Endothelial cell of umbilical vein (primary cell): ENCODE data around the gene CHRNA7. TPM values are rescaled to one million over a fixed set of nuclear protein-coding genes. Genes with fewer than 3 reads are reported as not detected.

Experiments used
- BruUV-seq: library from RNA; stranded (reverse); fragments of 400-500 nt; replicated peaks from 2 replicates; lab custom pipeline; 2021; lab: Mats Ljungman, UMichigan
- CTCF ChIA-PET: fragments of 300-600, 350-600 bp; sonication (Branson Sonifier 250); formaldehyde crosslinking; loops from one replicate; lab custom pipeline; 2021; ENCODE audit warnings: antibody characterized with exemption, inconsistent platforms; lab: Charles Lee
- POLR2A ChIA-PET: fragments of 300-600, 350-600 bp; sonication (Branson Sonifier 250); formaldehyde crosslinking; loops from one replicate; lab custom pipeline; 2021; ENCODE audit warnings: antibody characterized with exemption, inconsistent platforms; lab: Charles Lee
- DNase-seq: peaks from one replicate; pipeline ENCODE4 v3.0.0-alpha.2; 2011; ENCODE audit warnings: low read depth, low spot score
- FAIRE-seq: peaks from 2 replicates; lab custom pipeline; 2011; peaks lifted over from hg19 to GRCh38; lab: Jason Lieb, UNC
- H2AFZ ChIP-seq: 2 replicates; pipeline ENCODE4 v1.6.0; 2012; ENCODE audit warnings: low read depth, low read length, control low read depth, inconsistent platforms
- H3K27ac ChIP-seq: 2 replicates; pipeline ENCODE4 v1.5.1; 2011; ENCODE audit warnings: low read depth, mild to moderate bottlenecking, control low read depth, low read length, moderate library complexity; ENCODE audit not compliant: insufficient read depth
- H3K27me3 ChIP-seq, 2 experiments: 2 replicates each; pipeline versions ENCODE4 v1.6.0 to v1.6.1; 2011; ENCODE audit warnings: low read length in 2 of 2, mixed read lengths in 1 of 2; ENCODE audit not compliant: control insufficient read depth in 2 of 2, insufficient read depth in 2 of 2
- H3K36me3 ChIP-seq, 2 experiments: 2 replicates in 1 of 2; 3 replicates in 1 of 2; pipeline ENCODE4 v1.5.1; 2011; ENCODE audit warnings: low read length in 2 of 2, mild to moderate bottlenecking in 1 of 2, moderate library complexity in 1 of 2; ENCODE audit not compliant: control insufficient read depth in 2 of 2, insufficient read depth in 2 of 2; ENCODE audit errors: extremely low read depth in 1 of 2
- H3K4me1 ChIP-seq: 3 replicates; pipeline ENCODE4 v1.5.1; 2011; ENCODE audit warnings: mild to moderate bottlenecking, low read length; ENCODE audit not compliant: control insufficient read depth, insufficient read depth; ENCODE audit errors: extremely low read depth
- H3K4me2 ChIP-seq: 2 replicates; pipeline ENCODE4 v1.6.1; 2011; ENCODE audit warnings: low read length, control low read depth, mixed read lengths; ENCODE audit not compliant: insufficient read depth
- H3K4me3 ChIP-seq, 3 experiments: fragments of 200-600 bp in 1 of 3; sonication (generic), shearing (Covaris generic) in 1 of 3; replicated peaks in 1 of 3; 2 replicates each; pipeline ENCODE4 v1.5.1; 2011 to 2016; ENCODE audit warnings: control low read depth in 3 of 3, low read length in 3 of 3, mild to moderate bottlenecking in 2 of 3, inconsistent platforms in 1 of 3, low read depth in 1 of 3, moderate library complexity in 1 of 3; ENCODE audit not compliant: insufficient read depth in 1 of 3
- H3K79me2 ChIP-seq: 2 replicates; pipeline ENCODE4 v1.6.0; 2012; ENCODE audit warnings: low read length, inconsistent platforms; ENCODE audit not compliant: control insufficient read depth, insufficient read depth
- H3K9ac ChIP-seq: replicated peaks from 2 replicates; pipeline ENCODE3; 2011; ENCODE audit warnings: low read length, control low read depth; ENCODE audit not compliant: insufficient read depth; ENCODE audit errors: extremely low read depth
- H3K9me1 ChIP-seq: replicated peaks from 3 replicates; pipeline ENCODE4 v1.6.0; 2011; ENCODE audit warnings: mild to moderate bottlenecking, low read length; ENCODE audit not compliant: control insufficient read depth, insufficient read depth; ENCODE audit errors: extremely low read depth
- H3K9me3 ChIP-seq: replicated peaks from 2 replicates; pipeline ENCODE4 v1.5.1; 2012; ENCODE audit warnings: low read length, inconsistent platforms; ENCODE audit not compliant: control insufficient read depth, insufficient read depth
- H4K20me1 ChIP-seq: replicated peaks from 2 replicates; pipeline ENCODE3; 2011; ENCODE audit warnings: mild to moderate bottlenecking, low read length; ENCODE audit not compliant: control insufficient read depth, insufficient read depth; ENCODE audit errors: extremely low read depth
- CTCF ChIP-seq, 2 donors: IDR thresholded peaks; 1 replicate in 1 of 2; 2 replicates in 1 of 2; pipeline ENCODE4 v1.5.1; 2011; ENCODE audit warnings: low read length in 2 of 2, mild to moderate bottlenecking in 2 of 2, moderate library complexity in 2 of 2, control low read depth in 1 of 2, inconsistent platforms in 1 of 2, low read depth in 1 of 2; ENCODE audit not compliant: insufficient read depth in 1 of 2; ENCODE audit errors: extremely low read depth in 1 of 2
- EZH2 ChIP-seq: IDR thresholded peaks from 2 replicates; pipeline ENCODE4 v1.6.1; 2012; ENCODE audit warnings: borderline replicate concordance, low read depth, mild to moderate bottlenecking, moderate library complexity, low read length, inconsistent platforms; ENCODE audit not compliant: severe bottlenecking
- FOS ChIP-seq: IDR thresholded peaks from 2 replicates; pipeline ENCODE4 v1.6.1; 2011; ENCODE audit warnings: mild to moderate bottlenecking, low read length, moderate library complexity, borderline replicate concordance; ENCODE audit not compliant: insufficient read depth
- GATA2 ChIP-seq: IDR thresholded peaks from 2 replicates; pipeline ENCODE4 v1.7.0; 2011; ENCODE audit warnings: low read depth, mild to moderate bottlenecking, moderate library complexity, mixed read lengths, low read length; ENCODE audit not compliant: insufficient read length, insufficient read depth
- JUN ChIP-seq: IDR thresholded peaks from 2 replicates; pipeline ENCODE4 v1.6.1; 2011; ENCODE audit warnings: borderline replicate concordance, low read depth; ENCODE audit not compliant: insufficient read length, insufficient read depth
- MAX ChIP-seq: IDR thresholded peaks from 2 replicates; pipeline ENCODE4 v1.6.1; 2011; ENCODE audit not compliant: insufficient read depth, insufficient read length
- MYC ChIP-seq: IDR thresholded peaks from one replicate; pipeline ENCODE4 v1.6.1; 2011; ENCODE audit warnings: mild to moderate bottlenecking, low read depth, low read length
- POLR2A ChIP-seq: IDR thresholded peaks from 2 replicates; pipeline ENCODE4 v1.6.1; 2012; ENCODE audit warnings: low read depth, mild to moderate bottlenecking, control low read depth, low read length
- POLR2AphosphoS5 ChIP-seq: IDR thresholded peaks from 2 replicates; pipeline ENCODE4 v1.6.1; 2012; ENCODE audit warnings: low read depth, mild to moderate bottlenecking, control low read depth, low read length, moderate library complexity; ENCODE audit not compliant: insufficient read depth
- dilution Hi-C: fragments of 300-500 bp; cut with MboI; formaldehyde crosslinking; loops from one replicate; pipeline ENCODE4 v1.15.0; 2019; ENCODE audit warnings: low sequenced_read_pairs; ENCODE audit not compliant: extremely low pct_ligation_motif_present
- intact Hi-C: fragments of 100-400 bp; cut with micrococcal nuclease; formaldehyde crosslinking; loops from one replicate; pipeline ENCODE4 v1.10.0; 2022
- polyA plus RNA-seq, 4 experiments: library from polyadenylated mRNA; depleted of rRNA in 3 of 4; stranded (reverse) in 3 of 4; unstranded in 1 of 4; fragments of >200 nt; gene quantifications; 2 replicates each; pipeline versions ENCODE4 v1.2.1 to v1.2.3, GENCODE V29; 2011 to 2012; ENCODE audit warnings: missing spikeins in 1 of 4
- total RNA-seq: library from RNA; stranded (reverse); gene quantifications from 2 replicates; pipeline ENCODE4 v1.2.3, GENCODE V29; 2021

Gene CHRNA7
- total and polyA plus RNA-seq, 2 donors (not counting 3 experiments of a cell fraction or from before 2014, with no cell fraction given): 0.70 to 2.6 TPM

GRCh38 chr15:32099956-32100684 lies 69.8 kb downstream of the CHRNA7 start:
- no peaks in the 10 kb centered on the region for H4K20me1 ChIP-seq
- no peak overlapping the region for H3K4me3 ChIP-seq
- H2AFZ ChIP-seq: no peak overlapping the region
- no peaks in the 10 kb centered on the region for H3K9me3 ChIP-seq
- no peak for TF ChIP-seq MAX
- TF ChIP-seq JUN: no peak
- TF ChIP-seq POLR2A: no peak
- no peak for TF ChIP-seq MYC
- no peak for TF ChIP-seq POLR2AphosphoS5
- no peak for TF ChIP-seq CTCF (IDR thresholded peaks at IDR 0.05; ENCODE audit: extremely low read depth in 1 of 2, insufficient read depth in 1 of 2, low read depth in 1 of 2, low read length in 2 of 2)
- TF ChIP-seq EZH2: no peak
- TF ChIP-seq GATA2: no peak
- no peak for TF ChIP-seq FOS
- no peaks in the 10 kb centered on the region for H3K36me3 ChIP-seq
- H3K4me2 ChIP-seq: no peak overlapping the region
- DNase-seq: no peak
- no peaks in the 10 kb centered on the region for H3K27me3 ChIP-seq
- dilution Hi-C loops: no loop called here
- no peaks in the 10 kb centered on the region for H3K4me1 ChIP-seq
- H3K9me1 ChIP-seq: no peaks in the 10 kb centered on the region
- intact Hi-C loops: no loop called here
- no TSS peak for BruUV-seq
- no peak for FAIRE-seq
- CTCF ChIA-PET: no interaction called here
- H3K27ac ChIP-seq: no peak overlapping the region
- H3K79me2 ChIP-seq: no peaks in the 10 kb centered on the region
- POLR2A ChIA-PET: no interaction called here
- H3K9ac ChIP-seq: no peak overlapping the region
